Esophagus muscularis mucosa (tissue), 4 donors: ENCODE results near the gene LAMA3. TPM values are rescaled to one million over a fixed set of nuclear protein-coding genes. Genes with fewer than 3 reads are reported as not detected.

ENCODE experiments used
- DNase-seq: peaks from one replicate; pipeline ENCODE4 v3.0.0-alpha.2; 2017; ENCODE audit errors: extremely low spot score
- H3K27ac ChIP-seq, 4 donors: fragments of 200-600 bp; sonication (generic); replicated peaks in 1 of 4; 1 replicate in 3 of 4; 2 replicates in 1 of 4; pipeline ENCODE4 v1.5.1; 2016 to 2019; ENCODE audit warnings: mild to moderate bottlenecking in 1 of 4
- H3K27me3 ChIP-seq, 4 donors: fragments of 200-600 bp; sonication (generic); one replicate each; pipeline versions ENCODE4 v1.5.1 to v1.6.0; 2016 to 2019
- H3K36me3 ChIP-seq, 4 donors: fragments of 200-600 bp; sonication (generic); one replicate each; pipeline ENCODE4 v1.5.1; 2016 to 2019
- H3K4me1 ChIP-seq, 4 donors: fragments of 200-600 bp; sonication (generic); one replicate each; pipeline ENCODE4 v1.5.1; 2016 to 2019
- H3K4me3 ChIP-seq, 4 donors: fragments of 200-600 bp; sonication (generic); 1 replicate in 2 of 4; 2 replicates in 2 of 4; pipeline ENCODE4 v1.5.1; 2016 to 2019; ENCODE audit warnings: mild to moderate bottlenecking in 4 of 4, moderate library complexity in 1 of 4
- H3K9me3 ChIP-seq, 4 donors: fragments of 200-600 bp; sonication (generic); 1 replicate in 3 of 4; 2 replicates in 1 of 4; pipeline ENCODE4 v1.5.1; 2016 to 2019
- EP300 ChIP-seq: sonication (generic); formaldehyde crosslinking; IDR thresholded peaks from one replicate; pipeline ENCODE4 v1.6.1; 2017; ENCODE audit warnings: antibody characterized with exemption
- POLR2A ChIP-seq: fragments of 450-650 bp; IDR thresholded peaks from one replicate; pipeline ENCODE4 v1.6.1; 2017; ENCODE audit warnings: antibody characterized with exemption, moderate library complexity, mild to moderate bottlenecking, low read depth
- POLR2AphosphoS5 ChIP-seq, 2 donors: sonication (generic); formaldehyde crosslinking; IDR thresholded peaks; one replicate each; pipeline ENCODE4 v1.6.1; 2017; ENCODE audit warnings: antibody characterized with exemption in 2 of 2
- WGBS: methylation state at CpG from one replicate; pipeline ENCODE4 v1.1.5; 2018; 5-methylcytosine and 5-hydroxymethylcytosine counted together
- intact Hi-C: fragments of 100-400 bp; cut with DNase I; formaldehyde crosslinking; loops from one replicate; pipeline ENCODE4 v1.15.1; 2023
- total RNA-seq, 4 donors: library from RNA; depleted of rRNA; stranded (reverse); fragments of >200 nt; gene quantifications; one replicate each; pipeline versions ENCODE4 v1.1.0 to v1.2.1, GENCODE V29; 2016
- TF ChIP-seq, protein P1 (sequence below), 3 experiments: fragments of 200-600 bp in 2 of 3; fragments of 450-650 bp in 1 of 3; sonication (generic) in 2 of 3; IDR thresholded peaks; one replicate each; pipeline ENCODE4 v1.5.1; 2017 to 2019; ENCODE audit warnings: antibody characterized with exemption in 3 of 3, mild to moderate bottlenecking in 2 of 3, moderate library complexity in 1 of 3

LAMA3 gene
- total RNA-seq, 4 donors from 2014 or later, result 7.5 to 12.9 (median 11.7) TPM

DNA sequence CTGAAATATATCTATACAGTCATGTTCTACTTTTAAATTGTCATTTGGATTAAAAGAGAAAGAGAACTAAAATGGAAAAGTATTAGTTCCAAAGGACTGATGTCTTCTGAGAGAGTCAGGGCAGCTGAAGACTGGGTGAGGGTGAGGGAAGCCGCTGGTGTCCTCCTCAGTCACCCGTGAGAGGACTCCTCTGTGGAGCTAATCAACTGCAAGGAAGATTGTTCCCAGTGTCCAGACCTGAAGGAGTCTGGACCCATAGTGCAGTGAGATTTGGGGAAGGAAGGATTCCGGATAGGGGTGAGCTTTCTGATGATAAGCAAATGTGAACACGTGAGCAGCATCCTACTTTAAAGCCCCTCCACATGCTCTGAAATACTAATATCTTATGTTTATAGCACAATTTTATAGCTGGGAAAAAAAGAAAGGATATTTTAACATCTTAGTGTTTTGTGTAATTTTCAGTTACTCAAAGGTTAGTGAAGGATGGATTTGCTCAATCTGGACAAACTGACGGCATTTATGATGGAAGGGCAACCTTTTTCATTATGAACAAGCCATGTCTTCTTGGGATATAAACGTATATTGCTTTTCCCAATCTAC, 190.8 kb downstream of the LAMA3 start:
- TF ChIP-seq, protein P1, sequence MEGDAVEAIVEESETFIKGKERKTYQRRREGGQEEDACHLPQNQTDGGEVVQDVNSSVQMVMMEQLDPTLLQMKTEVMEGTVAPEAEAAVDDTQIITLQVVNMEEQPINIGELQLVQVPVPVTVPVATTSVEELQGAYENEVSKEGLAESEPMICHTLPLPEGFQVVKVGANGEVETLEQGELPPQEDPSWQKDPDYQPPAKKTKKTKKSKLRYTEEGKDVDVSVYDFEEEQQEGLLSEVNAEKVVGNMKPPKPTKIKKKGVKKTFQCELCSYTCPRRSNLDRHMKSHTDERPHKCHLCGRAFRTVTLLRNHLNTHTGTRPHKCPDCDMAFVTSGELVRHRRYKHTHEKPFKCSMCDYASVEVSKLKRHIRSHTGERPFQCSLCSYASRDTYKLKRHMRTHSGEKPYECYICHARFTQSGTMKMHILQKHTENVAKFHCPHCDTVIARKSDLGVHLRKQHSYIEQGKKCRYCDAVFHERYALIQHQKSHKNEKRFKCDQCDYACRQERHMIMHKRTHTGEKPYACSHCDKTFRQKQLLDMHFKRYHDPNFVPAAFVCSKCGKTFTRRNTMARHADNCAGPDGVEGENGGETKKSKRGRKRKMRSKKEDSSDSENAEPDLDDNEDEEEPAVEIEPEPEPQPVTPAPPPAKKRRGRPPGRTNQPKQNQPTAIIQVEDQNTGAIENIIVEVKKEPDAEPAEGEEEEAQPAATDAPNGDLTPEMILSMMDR (IDR thresholded peaks at IDR 0.05), result no peak
- no peak for TF ChIP-seq EP300
- TF ChIP-seq POLR2A, result no peak
- TF ChIP-seq POLR2AphosphoS5 (IDR thresholded peaks at IDR 0.05), result no peak
- intact Hi-C loops, result no loop called here
- Histone ChIP-seq H3K36me3 (peaks cover 0 to 25% (median 2%) of the 10 kb centered on the region in 4 donors), H3K9me3 (no peaks in the 10 kb centered on the region), H3K4me1 (peaks cover 0 to 21% (median 15%) of the 10 kb centered on the region in 4 donors), H3K27ac (no peak overlapping the region), H3K4me3 (no peak overlapping the region), H3K27me3 (no peaks in the 10 kb centered on the region)
- 96% methylated on average over 6 of the region's 6 CpGs for WGBS
- no peak for DNase-seq

DNA sequence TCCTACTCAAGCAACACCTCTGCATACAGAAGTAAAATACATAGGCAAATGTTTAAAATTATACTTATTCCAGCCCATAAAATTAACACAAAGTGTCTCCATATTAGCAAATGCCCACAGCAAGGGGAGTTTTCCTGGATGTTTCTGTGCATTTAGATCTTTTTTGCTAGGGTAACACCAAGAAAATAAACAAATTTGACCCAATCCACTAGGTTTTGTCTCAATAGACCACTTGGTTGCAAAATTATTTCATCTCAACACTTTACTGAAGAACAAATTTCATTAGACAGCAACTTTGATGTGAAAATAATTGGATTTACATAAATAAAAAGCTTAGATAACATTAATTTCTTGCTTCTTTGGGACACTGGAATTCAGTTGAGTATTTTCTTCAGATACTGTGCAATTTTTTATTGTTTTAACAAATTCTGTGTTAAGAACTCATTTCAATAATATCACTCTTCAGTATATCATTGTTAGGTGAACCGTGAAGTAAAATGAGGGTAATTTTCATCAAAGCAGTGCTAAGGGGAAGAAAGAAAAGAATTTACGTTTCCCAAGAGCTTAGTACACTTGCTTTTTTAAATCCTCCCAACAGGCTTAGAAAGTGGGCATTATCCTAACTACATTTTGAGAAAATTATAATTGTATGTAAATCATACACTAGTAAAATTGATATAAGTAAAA, 191.8 kb downstream of the LAMA3 start:
- no peak for DNase-seq
- 92% methylated on average over 2 of the region's 2 CpGs for WGBS
- no peak overlapping the region for H3K27ac ChIP-seq
- H3K36me3 ChIP-seq, result peaks cover 0 to 20% (median 2%) of the 10 kb centered on the region in 4 donors
- no peaks in the 10 kb centered on the region for H3K27me3 ChIP-seq
- TF ChIP-seq EP300 (no peak), POLR2A (no peak), POLR2AphosphoS5 (IDR thresholded peaks at IDR 0.05) (no peak)
- TF ChIP-seq, protein P1 (IDR thresholded peaks at IDR 0.05), result no peak
- intact Hi-C loops, result no loop called here
- no peak overlapping the region for H3K4me3 ChIP-seq
- peaks cover 0 to 25% (median 18%) of the 10 kb centered on the region in 4 donors for H3K4me1 ChIP-seq
- H3K9me3 ChIP-seq, result no peaks in the 10 kb centered on the region

DNA sequence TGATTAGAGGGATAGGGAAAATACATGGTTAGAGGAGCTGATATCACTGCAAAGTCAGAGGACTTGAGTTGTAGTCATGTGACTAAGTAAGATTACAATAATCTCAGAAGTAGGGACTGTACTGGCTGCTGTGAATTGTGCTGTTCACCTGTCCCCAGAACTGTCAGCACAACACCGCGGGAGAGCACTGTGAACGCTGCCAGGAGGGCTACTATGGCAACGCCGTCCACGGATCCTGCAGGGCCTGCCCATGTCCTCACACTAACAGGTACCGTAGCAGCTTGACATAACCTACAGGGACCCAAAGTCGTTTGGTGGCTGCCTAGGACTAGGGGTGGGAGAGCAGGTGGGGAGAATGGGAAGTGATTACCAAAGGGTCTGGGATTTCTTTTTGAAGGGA, 192.5 kb downstream of the LAMA3 start:
- H3K4me3 ChIP-seq, result no peak overlapping the region
- no peak for TF ChIP-seq EP300
- TF ChIP-seq POLR2A, result no peak
- TF ChIP-seq POLR2AphosphoS5 (IDR thresholded peaks at IDR 0.05), result no peak
- TF ChIP-seq, protein P1 (IDR thresholded peaks at IDR 0.05), result no peak
- DNase-seq, result peak; percentile 60
- intact Hi-C loops, result no loop called here
- no peak overlapping the region for H3K27ac ChIP-seq
- H3K27me3 ChIP-seq, result no peaks in the 10 kb centered on the region
- H3K36me3 ChIP-seq, result peaks cover 0 to 13% (median 0%) of the 10 kb centered on the region in 4 donors
- peaks cover 0 to 25% (median 18%) of the 10 kb centered on the region in 4 donors for H3K4me1 ChIP-seq
- 85% methylated on average over 8 of the region's 8 CpGs for WGBS
- no peaks in the 10 kb centered on the region for H3K9me3 ChIP-seq

DNA sequence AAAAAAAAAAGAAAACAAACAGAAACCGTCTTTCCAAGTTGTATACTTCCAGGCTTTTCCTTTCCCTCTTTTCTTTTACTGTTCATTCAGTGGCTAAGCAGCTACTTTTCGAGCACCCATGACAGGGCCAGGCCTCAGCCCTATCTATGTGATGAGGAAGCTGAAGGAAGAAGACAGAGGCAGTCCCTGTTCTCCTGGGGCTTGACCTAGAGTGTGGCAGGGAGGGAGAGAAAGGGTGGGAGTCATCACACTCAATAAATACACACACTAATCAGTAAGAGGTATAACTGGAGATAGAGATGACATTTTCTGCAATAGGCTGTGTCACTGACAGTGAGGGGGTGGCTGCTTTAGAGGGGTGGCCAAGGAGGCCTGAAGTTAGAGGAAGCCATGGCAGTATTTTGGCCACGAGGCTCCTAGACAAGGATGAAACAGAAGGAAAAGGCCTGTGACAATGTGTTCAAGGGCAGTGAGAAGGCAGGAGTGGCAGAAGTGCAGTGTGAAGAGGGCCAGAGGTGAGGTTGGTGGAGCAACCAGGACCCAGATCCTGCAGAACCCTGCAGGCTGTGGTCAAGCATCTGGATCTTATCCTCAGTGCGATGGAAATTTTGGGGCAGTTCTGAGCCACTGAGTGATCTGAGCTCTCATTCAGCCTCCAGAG, 193.5 kb downstream of the LAMA3 start:
- Histone ChIP-seq H3K27me3 (no peaks in the 10 kb centered on the region), H3K4me1 (peaks cover 3 to 25% (median 18%) of the 10 kb centered on the region in 4 donors), H3K4me3 (no peak overlapping the region), H3K36me3 (peaks cover 0 to 8% (median 0%) of the 10 kb centered on the region in 4 donors), H3K27ac (peak overlapping the region in 2 of 4 donors; percentile 35 to 58), H3K9me3 (no peaks in the 10 kb centered on the region)
- no peak for DNase-seq
- 93% methylated on average over 4 of the region's 4 CpGs for WGBS
- intact Hi-C loops, result no loop called here
- TF ChIP-seq POLR2A (no peak), EP300 (no peak), POLR2AphosphoS5 (IDR thresholded peaks at IDR 0.05) (no peak)
- TF ChIP-seq, protein P1 (IDR thresholded peaks at IDR 0.05), result no peak
